ENCODE measurements around the gene RGS19.

RGS19 gene

GRCh38 chr20:64063389-64064144, 15.8 kb downstream of the RGS19 start:
- no peak for DNase-seq (ENCODE audit: low read depth)

- peak; percentile 95 for DNase-seq (ENCODE audit: low read depth)
Observed at GRCh38 chr20:64062596-64063388, 16.5 kb downstream of the RGS19 start, which contains the start of gene TCEA2. Gene TCEA2, plus strand, starts transcription at chr20:64063198. Its CDS starts 115 bp downstream, at chr20:64063313.

GRCh38 chr20:64062276-64062595, 17.1 kb downstream of the RGS19 start:
- no peak for DNase-seq (ENCODE audit: low read depth)

GRCh38 chr20:64058536-64058935, 20.8 kb downstream of the RGS19 start:
- DNase-seq (ENCODE audit: low read depth), result no peak

GRCh38 chr20:64057628-64058498, 21.5 kb downstream of the RGS19 start:
- no peak for DNase-seq (ENCODE audit: low read depth)

- DNase-seq (ENCODE audit: low read depth), result no peak
Observed at GRCh38 chr20:64056889-64057627, 22.3 kb downstream of the RGS19 start.

- DNase-seq (ENCODE audit: low read depth), result no peak
Observed at GRCh38 chr20:64056639-64056888, 22.8 kb downstream of the RGS19 start.

GRCh38 chr20:64055893-64056638, 23.3 kb downstream of the RGS19 start:
- no peak for DNase-seq (ENCODE audit: low read depth)

GRCh38 chr20:64055396-64055892, 23.9 kb downstream of the RGS19 start:
- DNase-seq (ENCODE audit: low read depth), result no peak

GRCh38 chr20:64053841-64054661, 25.3 kb downstream of the RGS19 start:
- DNase-seq (ENCODE audit: low read depth), result no peak

- DNase-seq (ENCODE audit: low read depth), result no peak
Observed at GRCh38 chr20:64052987-64053840, 26.1 kb downstream of the RGS19 start.

- DNase-seq (ENCODE audit: low read depth), result no peak
Observed at GRCh38 chr20:64052326-64052722, 27.0 kb downstream of the RGS19 start.

GRCh38 chr20:64051561-64052325, 27.6 kb downstream of the RGS19 start:
- no peak for DNase-seq (ENCODE audit: low read depth)

GRCh38 chr20:64051033-64051452, 28.3 kb downstream of the RGS19 start:
- DNase-seq (ENCODE audit: low read depth), result no peak

GRCh38 chr20:64050261-64051032, 28.9 kb downstream of the RGS19 start:
- DNase-seq (ENCODE audit: low read depth), result no peak

GRCh38 chr20:64049878-64050260, 29.4 kb downstream of the RGS19 start:
- DNase-seq (ENCODE audit: low read depth), result no peak

- no peak for DNase-seq (ENCODE audit: low read depth)
Observed at GRCh38 chr20:64049060-64049877, 30.0 kb downstream of the RGS19 start, which contains the start of gene SOX18. Gene SOX18, minus strand, starts transcription at chr20:64049639. Its CDS starts 123 bp downstream, at chr20:64049516.

All from fibroblast of gingiva (primary cell).